Endodermal cell (in vitro differentiated cells): ENCODE data around the gene DIO1. TPM values are rescaled to one million over a fixed set of nuclear protein-coding genes. Genes with fewer than 3 reads are reported as not detected.
A peak's percentile ranks its signal among the peaks of the same experiment; 100 is the strongest.

ENCODE experiments used
- DNase-seq: peaks from one replicate; pipeline ENCODE4 v3.0.0-alpha.2; 2017
- H3K27ac ChIP-seq: 2 replicates; pipeline ENCODE4 v1.5.1; 2013; ENCODE audit warnings: mild to moderate bottlenecking, low read depth, low read length, moderate library complexity
- H3K27me3 ChIP-seq: 2 replicates; pipeline ENCODE4 v1.6.1; 2013; ENCODE audit warnings: mild to moderate bottlenecking, low read length, moderate library complexity; ENCODE audit not compliant: insufficient read depth, control insufficient read depth, poor library complexity, severe bottlenecking
- H3K36me3 ChIP-seq: 2 replicates; pipeline ENCODE4 v1.7.0; 2013; ENCODE audit warnings: mild to moderate bottlenecking, low read length, moderate library complexity; ENCODE audit not compliant: control insufficient read depth, insufficient read depth
- H3K4me1 ChIP-seq: one replicate; pipeline ENCODE4 v1.7.0; 2013; ENCODE audit warnings: low read length; ENCODE audit not compliant: control insufficient read depth, insufficient read depth
- H3K4me3 ChIP-seq: 2 replicates; pipeline ENCODE4 v1.5.1; 2013; ENCODE audit warnings: mild to moderate bottlenecking, low read length, moderate library complexity
- H3K9ac ChIP-seq: 2 replicates; pipeline ENCODE4 v1.6.1; 2013; ENCODE audit warnings: mild to moderate bottlenecking, low read length, moderate library complexity; ENCODE audit not compliant: poor library complexity, severe bottlenecking; ENCODE audit errors: extremely low read depth
- H3K9me3 ChIP-seq: 2 replicates; pipeline ENCODE4 v1.6.1; 2013; ENCODE audit warnings: mild to moderate bottlenecking, low read length, moderate library complexity; ENCODE audit not compliant: control insufficient read depth
- H3K27ac Mint-ChIP-seq: 2 replicates; pipeline ENCODE4 v1.8.0; 2020; ENCODE audit warnings: mixed read lengths
- H3K27me3 Mint-ChIP-seq: 2 replicates; pipeline ENCODE4 v1.8.0; 2021; ENCODE audit warnings: mild to moderate bottlenecking, mixed read lengths; ENCODE audit not compliant: insufficient read depth
- H3K36me3 Mint-ChIP-seq: 2 replicates; pipeline ENCODE4 v1.8.0; 2020; ENCODE audit warnings: low read depth, mixed read lengths
- H3K4me1 Mint-ChIP-seq: 2 replicates; pipeline ENCODE4 v1.8.0; 2020; ENCODE audit warnings: mixed read lengths
- H3K4me3 Mint-ChIP-seq: 2 replicates; pipeline ENCODE4 v1.8.0; 2020; ENCODE audit warnings: mild to moderate bottlenecking, moderate library complexity, mixed read lengths
- H3K9me3 Mint-ChIP-seq: 2 replicates; pipeline ENCODE4 v1.8.0; 2020; ENCODE audit warnings: mild to moderate bottlenecking, mixed read lengths
- WGBS, 2 experiments: methylation state at CpG; one replicate each; pipeline versions ENCODE4 v1.1.5 to v1.1.7; 2013; ENCODE audit warnings: missing lambda C conversion rate in 2 of 2, mixed read lengths in 1 of 2; ENCODE audit not compliant: insufficient coverage in 1 of 2, insufficient read length in 1 of 2; 5-methylcytosine and 5-hydroxymethylcytosine counted together
- total RNA-seq, 2 donors: library from RNA; stranded (reverse); fragmentation: NEBNext Ultra II Directional in 1 of 2; extraction: Animal tissue kit (Norgen Biotek cat#: 25700) in 1 of 2; gene quantifications; 2 replicates in 1 of 2; 3 replicates in 1 of 2; pipeline ENCODE4 v1.2.1, GENCODE V29; 2021
- TF ChIP-seq, protein P1 (sequence below): fragments of 200-600 bp; sonication (generic); conservative IDR thresholded peaks from 2 replicates; pipeline ENCODE4 v1.5.0; 2021; ENCODE audit warnings: antibody characterized with exemption, mild to moderate bottlenecking

DIO1 gene
- total RNA-seq, 2 donors from 2014 or later = not detected

DNA sequence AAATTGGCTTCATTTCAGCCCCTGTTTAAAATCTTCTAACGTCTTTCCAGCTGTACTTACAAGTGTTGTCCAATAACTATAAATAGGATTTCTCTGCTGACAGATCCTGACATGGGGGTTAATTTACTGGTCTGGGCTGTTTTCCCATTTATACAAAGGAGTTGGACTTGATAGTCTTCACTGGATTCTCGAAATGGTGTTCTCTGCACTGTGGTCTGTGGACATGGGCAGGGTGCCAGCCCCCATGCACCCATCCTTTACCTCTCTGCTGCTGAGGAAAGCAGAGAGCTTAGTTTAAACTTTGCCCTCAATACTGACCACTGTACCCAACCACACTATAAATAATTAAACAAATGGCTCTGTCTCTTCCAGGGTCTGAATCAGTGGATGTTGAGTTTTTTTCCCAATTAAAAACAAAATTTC, 5.2 kb downstream of the DIO1 start:
- no peak overlapping the region for H3K4me3 ChIP-seq
- 82 to 83% methylated on average over 1 to 2 of the region's 2 CpGs for WGBS, 2 experiments
- Mint-ChIP-seq H3K9me3 (no peaks in the 10 kb centered on the region), H3K36me3 (no peaks in the 10 kb centered on the region), H3K27me3 (peaks cover 10% of the 10 kb centered on the region), H3K27ac (no peak overlapping the region), H3K4me3 (no peak overlapping the region), H3K4me1 (peaks cover 4% of the 10 kb centered on the region)
- no peak overlapping the region for H3K27ac ChIP-seq
- TF ChIP-seq, protein P1, sequence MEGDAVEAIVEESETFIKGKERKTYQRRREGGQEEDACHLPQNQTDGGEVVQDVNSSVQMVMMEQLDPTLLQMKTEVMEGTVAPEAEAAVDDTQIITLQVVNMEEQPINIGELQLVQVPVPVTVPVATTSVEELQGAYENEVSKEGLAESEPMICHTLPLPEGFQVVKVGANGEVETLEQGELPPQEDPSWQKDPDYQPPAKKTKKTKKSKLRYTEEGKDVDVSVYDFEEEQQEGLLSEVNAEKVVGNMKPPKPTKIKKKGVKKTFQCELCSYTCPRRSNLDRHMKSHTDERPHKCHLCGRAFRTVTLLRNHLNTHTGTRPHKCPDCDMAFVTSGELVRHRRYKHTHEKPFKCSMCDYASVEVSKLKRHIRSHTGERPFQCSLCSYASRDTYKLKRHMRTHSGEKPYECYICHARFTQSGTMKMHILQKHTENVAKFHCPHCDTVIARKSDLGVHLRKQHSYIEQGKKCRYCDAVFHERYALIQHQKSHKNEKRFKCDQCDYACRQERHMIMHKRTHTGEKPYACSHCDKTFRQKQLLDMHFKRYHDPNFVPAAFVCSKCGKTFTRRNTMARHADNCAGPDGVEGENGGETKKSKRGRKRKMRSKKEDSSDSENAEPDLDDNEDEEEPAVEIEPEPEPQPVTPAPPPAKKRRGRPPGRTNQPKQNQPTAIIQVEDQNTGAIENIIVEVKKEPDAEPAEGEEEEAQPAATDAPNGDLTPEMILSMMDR = no peak
- H3K4me1 ChIP-seq = no peaks in the 10 kb centered on the region
- DNase-seq = no peak
- no peaks in the 10 kb centered on the region for H3K36me3 ChIP-seq
- no peak overlapping the region for H3K9ac ChIP-seq
- no peaks in the 10 kb centered on the region for H3K9me3 ChIP-seq
- H3K27me3 ChIP-seq = no peaks in the 10 kb centered on the region

DNA sequence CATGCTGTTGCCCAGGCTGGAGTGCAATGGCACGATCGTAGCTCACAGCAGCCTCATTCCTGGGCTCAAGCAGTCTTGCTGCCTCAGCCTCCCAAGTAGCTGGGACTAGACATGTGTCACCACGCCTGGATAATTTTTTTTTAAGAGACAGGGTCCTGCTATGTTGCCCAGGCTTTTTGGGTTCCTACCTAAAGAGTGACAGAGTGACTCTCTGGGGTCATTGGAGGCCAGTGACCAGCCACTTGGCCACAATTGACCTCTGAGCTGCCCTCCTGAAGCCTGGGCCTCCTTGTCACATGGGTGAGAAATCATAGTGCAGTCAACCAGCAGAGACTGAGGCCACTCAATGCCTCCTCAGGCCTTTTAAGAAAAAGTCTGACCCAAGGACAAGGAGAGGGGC, 5.7 kb downstream of the DIO1 start:
- H3K4me3 ChIP-seq = no peak overlapping the region
- H3K27ac ChIP-seq = no peak overlapping the region
- TF ChIP-seq, protein P1 = no peak
- WGBS, 2 experiments = 83 to 90% methylated on average over 3 of the region's 3 CpGs
- peak; percentile 16 for DNase-seq
- peaks cover 10% of the 10 kb centered on the region for H3K27me3 Mint-ChIP-seq
- H3K27ac Mint-ChIP-seq = no peak overlapping the region
- no peak overlapping the region for H3K9ac ChIP-seq
- no peaks in the 10 kb centered on the region for H3K36me3 ChIP-seq
- H3K36me3 Mint-ChIP-seq = no peaks in the 10 kb centered on the region
- H3K27me3 ChIP-seq = no peaks in the 10 kb centered on the region
- no peaks in the 10 kb centered on the region for H3K4me1 ChIP-seq
- peaks cover 4% of the 10 kb centered on the region for H3K4me1 Mint-ChIP-seq
- no peak overlapping the region for H3K4me3 Mint-ChIP-seq
- H3K9me3 ChIP-seq = no peaks in the 10 kb centered on the region
- H3K9me3 Mint-ChIP-seq = no peaks in the 10 kb centered on the region

DNA sequence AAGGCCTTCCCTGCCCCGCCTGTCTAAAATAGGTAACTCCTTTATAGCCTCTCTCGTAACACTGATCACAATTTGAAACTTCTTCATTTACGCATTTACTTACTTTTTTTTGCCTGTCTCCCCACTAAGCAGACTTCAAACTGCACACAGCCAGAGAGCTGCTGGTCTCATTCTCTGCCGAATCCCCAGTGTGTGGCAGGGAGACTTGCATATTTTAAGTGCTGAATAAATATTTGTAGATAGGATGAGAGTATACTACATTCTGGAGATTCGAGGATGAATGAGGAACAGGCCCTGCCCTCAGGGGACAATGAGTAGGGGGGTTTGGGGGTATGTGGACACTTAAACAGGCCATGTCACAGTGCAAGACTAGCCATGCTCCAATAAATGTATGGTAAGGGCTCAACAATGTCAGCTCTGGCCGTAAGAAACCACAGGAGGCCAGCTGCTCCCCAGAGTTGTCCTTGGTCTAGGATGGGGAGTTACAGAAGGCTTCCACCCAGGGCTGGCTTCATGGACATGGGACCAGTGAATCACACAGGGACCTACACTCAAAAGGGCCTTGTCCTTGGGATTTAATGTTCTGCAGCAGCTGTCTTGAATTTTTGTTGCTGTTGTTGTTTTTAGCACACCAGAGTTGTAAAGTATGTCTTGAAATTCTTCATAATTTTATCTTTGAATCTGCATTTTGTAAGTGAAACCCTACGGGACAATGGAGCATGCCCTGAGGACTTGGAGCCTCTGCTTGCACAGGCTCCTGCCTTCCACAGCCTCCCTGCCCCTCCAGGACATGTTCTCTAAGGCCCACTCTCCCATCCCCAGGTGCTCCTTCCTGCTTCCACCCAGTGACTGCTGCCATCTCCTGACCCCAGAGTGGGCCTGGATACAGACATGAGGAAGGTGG, 8.5 kb downstream of the DIO1 start:
- DNase-seq = no peak
- Histone ChIP-seq H3K9ac (no peak overlapping the region), H3K36me3 (no peaks in the 10 kb centered on the region), H3K4me1 (no peaks in the 10 kb centered on the region), H3K4me3 (no peak overlapping the region), H3K27me3 (no peaks in the 10 kb centered on the region), H3K27ac (no peak overlapping the region), H3K9me3 (no peaks in the 10 kb centered on the region)
- Mint-ChIP-seq H3K27ac (peak overlapping the region; percentile 8), H3K4me3 (no peak overlapping the region), H3K27me3 (peaks cover 2% of the 10 kb centered on the region), H3K36me3 (no peaks in the 10 kb centered on the region), H3K4me1 (peaks cover 4% of the 10 kb centered on the region), H3K9me3 (no peaks in the 10 kb centered on the region)
- 92% methylated on average over 6 to 7 of the region's 7 CpGs for WGBS, 2 experiments
- TF ChIP-seq, protein P1 = no peak
